Astrocyte of the cerebellum (primary cell): ENCODE measurements around the gene OMA1.

Source experiments
- DNase-seq: peaks from one replicate; pipeline ENCODE4 v3.0.0-alpha.2; 2011; ENCODE audit warnings: low read depth
- H3K4me3 ChIP-seq: 2 replicates; pipeline ENCODE4 v1.5.1; 2011; ENCODE audit warnings: mild to moderate bottlenecking, low read depth, low read length, moderate library complexity
- in situ Hi-C: cut with HindIII; loops from 2 replicates; pipeline ENCODE4 v1.10.0; 2017; ENCODE audit warnings: low sequenced_read_pairs
- TF ChIP-seq, protein P1 (sequence below): IDR thresholded peaks from 2 replicates; pipeline ENCODE4 v1.5.1; 2012; ENCODE audit warnings: low read length, low read depth, moderate library complexity, mild to moderate bottlenecking; ENCODE audit errors: missing control alignments

The OMA1 gene

DNA sequence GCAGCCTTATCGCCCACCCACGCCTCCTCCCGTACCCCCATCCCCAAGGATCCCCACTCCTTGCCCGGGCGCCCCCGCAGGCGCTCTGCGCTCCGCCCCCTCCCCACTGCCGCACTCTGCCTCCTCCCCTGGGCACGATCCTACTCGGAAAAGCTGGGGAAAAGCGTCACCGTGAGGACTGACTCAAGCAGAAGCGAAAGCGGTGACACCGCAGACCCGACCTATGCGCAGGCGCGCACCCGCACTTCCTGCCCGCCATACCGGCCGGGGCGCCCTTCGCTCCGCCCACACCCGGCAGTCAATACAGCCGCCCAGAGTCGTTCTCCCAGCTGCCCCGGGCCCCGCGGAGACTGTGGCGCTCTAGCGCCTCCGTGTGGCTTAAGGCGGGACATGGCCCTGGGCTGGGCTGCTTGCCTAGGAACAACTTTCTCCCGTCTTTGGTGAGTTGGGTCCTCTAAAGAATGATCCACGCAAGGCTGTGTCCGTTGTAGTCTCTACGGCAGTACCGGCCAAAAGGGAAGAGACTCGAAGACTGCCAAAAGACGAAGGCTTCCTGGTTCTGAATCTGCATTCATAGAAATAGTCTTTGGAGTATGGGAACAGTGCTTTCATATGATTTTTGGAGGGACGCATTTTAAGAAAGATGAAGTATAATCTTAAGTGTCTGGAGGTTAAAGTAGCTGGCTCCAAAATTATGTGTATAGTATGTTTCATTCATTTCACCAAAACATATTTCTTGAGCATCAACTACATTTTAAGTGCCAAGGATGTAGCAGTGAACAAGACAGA, at the start of gene OMA1:
TSS of gene OMA1 (minus strand) at position 207 of the 789 bp plus-strand sequence. CDS start 7,432 bp downstream, outside the sequence.
- in situ Hi-C loops: no loop called here
- TF ChIP-seq, protein P1, sequence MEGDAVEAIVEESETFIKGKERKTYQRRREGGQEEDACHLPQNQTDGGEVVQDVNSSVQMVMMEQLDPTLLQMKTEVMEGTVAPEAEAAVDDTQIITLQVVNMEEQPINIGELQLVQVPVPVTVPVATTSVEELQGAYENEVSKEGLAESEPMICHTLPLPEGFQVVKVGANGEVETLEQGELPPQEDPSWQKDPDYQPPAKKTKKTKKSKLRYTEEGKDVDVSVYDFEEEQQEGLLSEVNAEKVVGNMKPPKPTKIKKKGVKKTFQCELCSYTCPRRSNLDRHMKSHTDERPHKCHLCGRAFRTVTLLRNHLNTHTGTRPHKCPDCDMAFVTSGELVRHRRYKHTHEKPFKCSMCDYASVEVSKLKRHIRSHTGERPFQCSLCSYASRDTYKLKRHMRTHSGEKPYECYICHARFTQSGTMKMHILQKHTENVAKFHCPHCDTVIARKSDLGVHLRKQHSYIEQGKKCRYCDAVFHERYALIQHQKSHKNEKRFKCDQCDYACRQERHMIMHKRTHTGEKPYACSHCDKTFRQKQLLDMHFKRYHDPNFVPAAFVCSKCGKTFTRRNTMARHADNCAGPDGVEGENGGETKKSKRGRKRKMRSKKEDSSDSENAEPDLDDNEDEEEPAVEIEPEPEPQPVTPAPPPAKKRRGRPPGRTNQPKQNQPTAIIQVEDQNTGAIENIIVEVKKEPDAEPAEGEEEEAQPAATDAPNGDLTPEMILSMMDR: peak; percentile 97
- H3K4me3 ChIP-seq: peak within 1 kb of the TSS; percentile 60
- DNase-seq: peak; percentile 92

DNA sequence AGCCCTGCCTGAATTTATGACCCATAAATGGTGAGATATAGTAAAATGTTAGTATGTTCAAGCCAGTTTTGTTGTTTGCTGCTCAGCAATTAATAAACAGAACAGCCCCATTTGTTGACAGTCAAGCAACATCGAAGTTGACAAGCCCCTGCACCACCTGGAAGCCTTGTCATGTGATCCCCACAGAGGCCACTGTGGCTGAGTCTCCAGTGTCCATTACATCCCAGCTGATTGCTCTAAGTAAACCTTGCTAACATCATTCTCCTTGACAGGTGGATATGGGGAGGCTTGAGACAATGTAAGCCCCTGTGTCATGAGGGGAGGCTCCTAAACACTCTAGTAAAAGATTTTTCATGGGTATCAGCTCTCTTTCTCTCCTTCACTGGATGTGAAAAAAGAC, 48.0 kb upstream of the OMA1 start:
- TF ChIP-seq, protein P1: no peak

DNA sequence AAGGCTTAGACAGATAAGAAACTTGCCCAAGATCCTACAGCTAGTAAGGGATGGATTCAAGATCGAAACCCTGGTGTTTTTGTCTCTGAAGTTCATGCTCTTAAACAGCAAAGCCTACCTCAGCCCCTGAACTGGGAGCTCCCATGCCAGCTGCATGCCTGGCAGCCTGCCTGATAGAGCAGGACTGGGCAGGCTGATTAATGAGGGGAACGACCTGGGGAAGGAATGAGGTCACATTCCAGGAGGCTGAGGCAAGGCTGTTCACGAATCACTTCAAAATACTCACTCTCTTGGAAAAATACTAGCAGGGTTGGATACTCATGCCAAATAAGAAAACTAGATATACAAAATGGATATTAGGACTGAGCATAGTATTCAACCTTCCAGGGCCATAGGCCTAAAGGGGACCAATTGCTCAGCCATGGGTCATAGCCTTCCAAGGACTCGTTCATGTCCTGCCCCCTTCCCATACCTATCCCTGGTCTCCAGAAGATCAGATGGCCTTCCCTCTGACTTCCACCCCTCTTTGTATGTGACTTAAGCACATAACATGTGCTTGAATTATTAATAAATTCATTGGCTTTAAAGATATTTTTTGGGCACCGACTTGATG, 46.1 kb upstream of the OMA1 start:
- H3K4me3 ChIP-seq: no peak overlapping the region
- TF ChIP-seq, protein P1: no peak

More for the DNA sequence above, 48.0 kb upstream of the OMA1 start:
- no peak overlapping the region for H3K4me3 ChIP-seq
- in situ Hi-C loops: no loop called here
- no peak for DNase-seq

DNA sequence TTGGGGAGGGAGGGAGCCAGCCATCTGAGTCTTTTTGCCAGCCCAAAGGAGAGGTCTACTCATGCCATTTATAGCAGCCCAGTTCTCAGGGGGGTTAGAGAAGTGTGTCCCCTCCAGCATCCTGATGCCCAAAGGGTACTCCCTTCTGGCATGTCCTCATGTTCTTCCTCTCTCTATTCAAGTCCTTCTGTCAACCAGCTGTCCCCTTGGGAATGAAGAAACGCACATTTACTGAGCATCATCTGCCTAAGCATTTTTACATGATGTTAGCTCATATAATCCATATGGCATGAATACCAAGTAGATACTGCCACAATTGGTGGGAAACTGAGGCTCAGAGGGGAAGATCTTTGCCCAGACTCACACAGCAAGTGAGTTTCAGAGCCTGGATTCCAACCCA, 45.3 kb upstream of the OMA1 start:
- in situ Hi-C loops: no loop called here
- H3K4me3 ChIP-seq: no peak overlapping the region
- no peak for DNase-seq
- TF ChIP-seq, protein P1: no peak

More for the DNA sequence above, 46.1 kb upstream of the OMA1 start:
- peak; percentile 81 for DNase-seq
- in situ Hi-C loops: no loop called here

DNA sequence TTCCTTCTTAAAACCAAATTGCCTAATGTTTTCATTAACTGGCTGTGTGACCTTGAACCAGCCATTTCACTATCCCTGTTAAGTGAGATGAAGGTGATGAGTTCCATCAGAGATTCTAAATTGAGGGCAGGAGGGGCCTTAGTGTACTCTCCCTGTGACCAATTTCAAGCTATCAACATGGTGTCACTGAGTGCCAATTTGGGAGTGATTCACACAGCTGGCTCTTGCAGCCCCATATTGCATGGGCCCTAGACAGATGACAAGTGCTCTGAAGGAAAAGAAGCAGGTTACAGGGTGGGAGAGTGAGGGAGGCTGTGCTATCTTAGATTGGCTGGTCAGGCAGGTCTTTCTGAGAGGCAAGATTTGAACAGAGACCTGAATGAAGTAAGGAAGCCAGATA, 43.5 kb upstream of the OMA1 start:
- no peak for DNase-seq
- TF ChIP-seq, protein P1: no peak
- in situ Hi-C loops: no loop called here

DNA sequence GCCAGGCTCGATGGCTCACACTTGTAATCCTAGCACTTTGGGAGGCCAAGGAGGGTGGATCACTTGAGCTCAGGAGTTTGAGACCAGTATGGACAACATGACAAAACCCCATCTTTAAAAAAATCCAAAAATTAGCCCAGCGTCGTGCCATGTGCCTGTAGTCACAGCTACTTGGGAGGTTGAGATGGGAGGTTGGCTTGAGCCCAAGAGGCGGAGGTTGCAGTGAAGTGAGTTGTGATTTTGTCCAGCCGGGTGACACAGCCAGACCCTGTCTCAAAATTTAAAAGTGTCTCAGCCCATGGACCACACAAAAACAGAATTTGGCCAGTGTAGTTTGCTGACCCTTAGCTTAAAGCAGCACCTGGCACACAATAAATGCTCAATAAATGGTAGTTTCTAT, 41.9 kb upstream of the OMA1 start:
- TF ChIP-seq, protein P1: no peak
- in situ Hi-C loops: no loop called here
- DNase-seq: no peak
- no peak overlapping the region for H3K4me3 ChIP-seq

More for the DNA sequence above, 43.5 kb upstream of the OMA1 start:
- no peak overlapping the region for H3K4me3 ChIP-seq
